HG03432 (cell line): ENCODE data around the gene POLN.

Experiments
- ATAC-seq: cut with Tn5 transposase; IDR thresholded peaks from one replicate; pipeline ENCODE4 v1.9.1; 2021; ENCODE audit warnings: mild to moderate bottlenecking, moderate library complexity; ENCODE audit not compliant: unreplicated experiment

The POLN gene

DNA sequence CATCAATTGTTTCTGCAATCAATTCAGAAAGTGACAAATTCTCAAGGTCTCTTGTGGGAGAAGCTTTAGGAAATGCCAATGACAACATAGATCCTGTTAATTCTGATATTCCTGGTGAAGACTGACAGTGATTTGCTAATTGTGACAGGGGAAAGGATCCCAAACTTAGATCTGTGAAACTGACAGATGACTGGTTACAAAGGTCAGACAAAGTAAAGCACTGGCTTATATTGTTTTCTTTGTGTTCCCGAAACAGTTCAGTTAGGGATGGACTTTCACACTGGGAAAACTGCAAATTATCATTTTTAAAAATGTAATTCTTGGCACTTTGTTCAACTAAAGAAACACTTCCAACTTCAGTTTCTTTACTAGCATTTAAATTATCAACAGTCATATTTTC lies 152.7 kb downstream of the POLN start:
- no peak for ATAC-seq

DNA sequence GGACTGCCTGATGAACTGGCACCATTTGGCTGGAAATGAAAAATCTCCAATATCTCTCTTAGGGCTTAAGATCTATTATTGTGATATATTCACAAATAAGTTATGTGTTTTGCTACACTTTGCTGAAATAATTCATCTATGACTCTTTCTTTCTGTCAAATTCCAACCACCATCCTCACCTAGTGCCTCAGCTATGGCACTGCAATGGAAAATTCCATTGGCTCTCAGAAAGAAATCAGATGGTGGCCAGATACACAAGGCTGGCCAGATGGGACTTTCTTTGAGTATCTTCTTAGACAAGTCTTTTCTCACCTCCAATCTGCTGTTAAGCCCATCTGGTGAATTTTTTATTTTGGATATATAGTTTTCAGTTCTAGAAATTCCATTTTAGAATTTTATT lies 154.8 kb downstream of the POLN start:
- no peak for ATAC-seq

DNA sequence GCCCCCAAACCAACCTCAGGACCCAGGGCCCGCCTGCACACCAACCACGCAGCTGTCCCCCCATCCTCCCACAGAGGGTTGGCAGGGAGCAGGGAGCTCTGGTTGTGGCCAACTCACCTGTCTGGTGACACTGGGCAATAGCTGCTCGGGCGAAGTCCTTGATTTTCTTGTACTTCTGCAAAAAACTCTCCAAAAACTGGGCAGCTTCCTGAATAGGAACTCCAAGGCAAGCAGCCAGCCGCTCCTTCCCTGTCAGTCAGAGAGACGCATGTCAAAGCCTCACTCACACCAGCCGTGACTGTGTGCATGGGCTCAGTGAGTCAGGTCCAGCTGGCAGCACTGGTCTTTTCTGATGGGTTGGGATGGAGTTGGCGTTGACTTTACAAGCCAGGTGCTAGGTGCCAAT lies 156.4 kb downstream of the POLN start:
- no peak for ATAC-seq

DNA sequence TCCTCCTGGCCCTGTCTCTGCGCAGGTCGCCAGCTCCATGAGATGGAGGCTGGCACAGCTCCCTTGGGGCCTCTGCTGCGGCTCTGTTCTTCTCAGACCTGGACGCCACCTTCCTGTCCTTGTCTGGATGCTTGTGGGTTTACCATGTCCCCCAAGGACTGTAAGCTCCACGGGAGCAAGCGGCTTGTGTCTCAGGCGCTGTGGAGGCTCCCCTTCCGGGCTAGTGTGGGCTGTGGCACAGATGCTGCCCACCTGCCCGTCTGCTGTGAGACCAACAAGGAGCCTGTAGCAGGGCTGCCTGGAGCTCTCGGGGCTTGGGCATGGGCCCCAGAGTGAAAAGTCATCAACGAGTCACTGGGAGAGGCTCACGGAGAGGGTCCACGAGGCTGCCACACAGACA lies 157.6 kb downstream of the POLN start:
- ATAC-seq = no peak

DNA sequence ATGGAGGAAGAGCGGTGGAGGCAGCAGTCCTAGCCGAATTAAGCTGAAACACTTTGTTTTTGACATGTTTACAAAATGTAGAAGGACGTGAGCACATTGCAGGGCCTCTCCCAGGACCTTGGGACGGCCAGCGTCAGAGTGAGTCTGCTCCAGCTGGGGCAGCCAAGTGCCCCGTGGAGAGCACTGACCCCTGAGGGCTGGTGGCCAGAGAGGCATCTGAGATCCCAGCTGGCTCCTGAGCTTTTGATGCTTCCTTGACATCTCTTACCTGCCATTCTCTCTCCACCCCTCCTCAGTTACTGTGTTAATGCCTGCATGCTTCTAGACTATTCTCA lies 158.1 kb downstream of the POLN start:
- ATAC-seq = no peak

DNA sequence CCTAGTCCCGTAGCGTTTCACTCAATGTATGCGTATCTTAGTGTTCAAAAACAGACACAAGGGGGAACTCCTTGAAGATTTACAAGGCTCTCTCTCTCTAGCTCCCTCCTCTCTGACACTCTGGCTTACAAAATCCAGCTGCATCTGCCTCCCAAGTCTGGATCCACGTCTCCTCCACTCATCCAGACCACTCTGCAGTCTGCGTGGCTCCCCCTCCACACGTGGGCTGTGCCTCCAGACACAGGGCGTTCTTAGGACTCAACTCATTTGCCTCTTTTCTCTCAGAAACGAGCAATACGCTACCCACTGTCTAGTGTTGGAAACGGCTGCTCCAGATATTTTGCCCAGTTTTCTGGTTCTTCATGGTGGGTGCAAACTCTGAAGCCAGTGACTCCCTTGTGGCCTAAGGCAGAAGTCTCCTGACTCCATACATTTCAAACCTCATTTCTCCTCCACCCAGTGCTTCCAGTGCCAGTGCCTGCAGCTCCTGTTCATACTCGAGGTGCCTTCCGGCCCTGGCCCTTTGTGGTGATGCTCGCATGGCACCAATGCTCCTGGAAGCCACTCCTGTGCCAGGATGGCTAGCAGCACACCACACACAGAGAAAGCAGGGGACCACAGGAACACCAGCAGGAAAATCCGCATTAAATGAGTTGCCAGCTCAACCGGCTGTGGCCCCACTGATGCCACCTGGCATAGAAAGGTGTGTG lies 158.7 kb downstream of the POLN start:
- ATAC-seq = no peak

DNA sequence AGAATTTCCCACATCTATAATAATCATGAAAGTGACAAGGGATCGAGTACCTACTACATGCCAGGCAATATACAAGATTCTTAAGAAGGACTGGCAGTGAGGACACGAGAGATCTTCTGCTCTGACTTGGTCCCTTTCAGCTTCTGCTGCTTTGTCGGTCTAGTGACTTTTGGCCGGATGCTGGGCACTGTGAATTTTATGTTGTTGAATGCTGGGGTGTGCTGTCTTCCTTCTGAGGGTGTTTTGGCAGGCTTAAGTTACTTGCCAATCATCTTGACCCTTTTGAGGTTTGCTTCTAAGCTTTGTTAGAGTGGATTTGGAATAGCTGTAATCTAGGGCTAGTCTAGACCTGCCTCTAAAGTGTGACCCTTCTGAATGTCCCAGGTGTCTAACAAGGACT lies 159.3 kb downstream of the POLN start:
- ATAC-seq = no peak

DNA sequence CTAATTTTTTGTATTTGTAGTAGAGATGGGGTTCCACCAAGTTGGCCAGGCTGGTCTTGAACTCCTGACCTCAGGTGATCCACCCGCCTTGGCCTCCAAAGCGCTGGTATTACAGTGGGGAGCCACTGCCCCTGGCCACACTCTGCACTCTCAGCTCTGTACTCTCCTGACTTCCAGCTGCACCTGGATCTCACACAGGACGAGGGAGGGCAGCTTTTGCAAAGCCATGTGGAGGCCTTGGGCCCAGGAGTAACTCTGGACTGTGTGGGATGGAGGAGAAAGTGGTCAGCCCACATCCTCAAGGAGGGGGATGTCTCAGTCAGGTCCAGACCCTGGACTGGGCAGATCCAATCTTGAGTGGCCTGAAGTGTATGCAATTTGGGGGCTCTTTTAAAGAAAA lies 159.8 kb downstream of the POLN start:
- no peak for ATAC-seq

DNA sequence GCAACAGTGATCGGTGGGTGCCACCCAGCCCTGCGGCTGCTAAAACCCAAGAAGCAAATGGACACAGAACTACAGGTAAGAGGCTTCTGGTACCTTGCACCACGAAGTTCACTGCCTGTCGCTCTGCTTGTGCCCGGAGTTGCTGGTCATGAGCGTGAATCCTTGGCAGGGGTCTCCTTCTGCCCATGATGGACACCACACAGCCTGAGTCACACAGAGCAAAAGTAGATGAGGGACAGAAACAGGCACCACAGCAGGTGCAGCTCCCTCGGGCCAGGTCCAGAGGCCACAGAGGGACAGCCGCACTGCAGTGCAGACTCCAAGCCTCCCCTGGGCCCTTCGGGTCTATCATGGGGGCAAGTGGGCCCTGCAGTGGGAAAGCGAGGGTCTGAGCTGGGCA lies 160.4 kb downstream of the POLN start:
- ATAC-seq = no peak

DNA sequence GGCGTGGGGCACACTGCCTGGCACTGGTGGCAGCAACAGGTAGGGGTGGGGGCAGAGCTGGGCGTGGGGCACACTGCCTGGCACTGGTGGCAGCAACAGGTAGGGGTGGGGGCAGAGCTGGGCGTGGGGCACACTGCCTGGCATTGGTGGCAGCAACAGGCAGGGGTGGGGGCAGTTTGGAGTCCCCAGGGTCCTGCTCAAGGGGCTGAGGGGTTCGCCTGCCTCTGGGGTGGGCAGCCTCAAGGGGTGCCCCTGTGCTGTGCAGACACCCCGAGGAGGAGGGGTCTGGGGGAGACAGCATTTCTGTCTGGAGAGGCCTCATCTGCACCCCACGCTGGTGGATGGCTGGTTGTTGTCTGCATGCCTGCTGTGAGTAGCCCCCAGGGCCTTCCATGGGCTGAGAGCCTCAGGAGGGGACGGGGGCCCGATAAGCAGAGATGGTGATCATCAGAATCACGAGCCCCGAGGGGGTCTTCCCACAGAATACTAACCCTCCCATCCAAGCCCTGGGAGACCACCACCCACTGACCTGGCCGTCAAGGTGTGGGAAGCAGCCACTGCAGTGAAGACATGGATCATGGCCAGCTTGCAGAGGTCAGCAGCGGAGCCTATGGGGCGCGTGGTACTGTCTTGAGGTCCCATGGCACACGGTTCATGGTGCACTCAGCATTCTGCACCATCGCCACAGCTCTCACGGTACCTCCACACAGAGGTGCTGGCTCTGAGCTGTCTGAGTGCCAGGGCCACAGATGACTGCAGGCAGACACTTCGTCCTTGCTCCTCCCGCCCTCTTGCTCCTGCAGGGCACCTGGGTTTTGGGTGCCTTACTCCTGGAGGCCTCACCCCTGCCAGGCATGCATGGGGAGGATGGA lies 161.3 kb downstream of the POLN start:
- ATAC-seq = no peak

DNA sequence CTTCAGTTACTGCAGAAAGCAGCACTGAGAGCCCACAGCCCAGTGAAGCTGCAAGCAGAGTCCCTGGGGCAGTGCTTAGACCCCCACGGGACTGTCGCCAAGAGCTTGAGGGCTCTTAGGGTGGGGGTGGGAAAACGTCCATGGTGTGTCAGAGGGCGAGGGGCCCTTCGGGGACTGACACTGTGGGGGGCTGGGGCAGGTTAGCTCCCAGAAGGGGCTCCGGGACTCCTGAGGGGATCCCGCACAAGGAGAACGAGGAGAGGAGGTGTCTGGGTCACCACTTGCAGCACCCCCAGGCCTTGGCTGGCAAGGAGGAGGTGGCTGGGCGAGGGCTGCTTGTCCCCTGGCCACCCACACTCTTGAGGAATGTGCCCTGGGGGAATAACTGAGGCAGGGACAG lies 162.0 kb downstream of the POLN start:
- no peak for ATAC-seq

DNA sequence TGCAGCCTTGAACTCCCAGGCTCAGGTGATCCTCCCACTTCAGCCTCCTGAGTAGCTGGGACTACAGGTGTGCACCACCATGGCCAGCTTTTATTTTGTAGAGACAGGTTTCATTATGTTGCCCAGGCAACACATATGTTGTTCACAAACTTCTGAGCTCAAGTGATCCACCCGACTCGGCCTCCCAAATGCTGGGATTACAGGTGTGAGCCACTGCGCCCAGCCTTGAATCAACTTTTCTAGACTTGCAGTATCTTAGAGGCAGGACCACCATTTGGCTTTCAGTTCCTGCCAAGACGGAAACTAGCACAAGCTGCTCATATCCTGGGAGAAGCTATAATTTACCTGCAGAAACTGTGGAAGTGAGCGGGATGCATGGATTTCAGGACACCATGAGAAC lies 162.9 kb downstream of the POLN start:
- no peak for ATAC-seq

DNA sequence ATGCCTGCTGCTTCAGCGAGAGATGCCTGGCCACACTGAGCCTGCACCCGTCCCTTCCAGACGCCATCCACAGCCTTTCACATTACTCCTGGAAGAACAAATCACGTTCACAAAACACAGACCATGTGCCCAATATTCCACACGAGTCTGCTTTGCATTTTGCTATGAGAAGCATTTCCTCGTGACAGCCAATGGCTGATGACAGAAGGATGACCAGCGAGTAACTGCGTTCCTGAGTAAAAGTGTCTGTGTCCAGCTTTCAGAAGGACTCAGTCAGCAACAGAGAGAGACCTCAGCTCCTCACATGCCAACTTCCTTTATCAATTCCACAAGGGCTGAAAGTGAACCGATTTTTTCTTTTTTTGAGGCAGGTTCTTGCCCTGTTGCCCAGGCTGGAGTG lies 163.3 kb downstream of the POLN start:
- ATAC-seq = no peak

DNA sequence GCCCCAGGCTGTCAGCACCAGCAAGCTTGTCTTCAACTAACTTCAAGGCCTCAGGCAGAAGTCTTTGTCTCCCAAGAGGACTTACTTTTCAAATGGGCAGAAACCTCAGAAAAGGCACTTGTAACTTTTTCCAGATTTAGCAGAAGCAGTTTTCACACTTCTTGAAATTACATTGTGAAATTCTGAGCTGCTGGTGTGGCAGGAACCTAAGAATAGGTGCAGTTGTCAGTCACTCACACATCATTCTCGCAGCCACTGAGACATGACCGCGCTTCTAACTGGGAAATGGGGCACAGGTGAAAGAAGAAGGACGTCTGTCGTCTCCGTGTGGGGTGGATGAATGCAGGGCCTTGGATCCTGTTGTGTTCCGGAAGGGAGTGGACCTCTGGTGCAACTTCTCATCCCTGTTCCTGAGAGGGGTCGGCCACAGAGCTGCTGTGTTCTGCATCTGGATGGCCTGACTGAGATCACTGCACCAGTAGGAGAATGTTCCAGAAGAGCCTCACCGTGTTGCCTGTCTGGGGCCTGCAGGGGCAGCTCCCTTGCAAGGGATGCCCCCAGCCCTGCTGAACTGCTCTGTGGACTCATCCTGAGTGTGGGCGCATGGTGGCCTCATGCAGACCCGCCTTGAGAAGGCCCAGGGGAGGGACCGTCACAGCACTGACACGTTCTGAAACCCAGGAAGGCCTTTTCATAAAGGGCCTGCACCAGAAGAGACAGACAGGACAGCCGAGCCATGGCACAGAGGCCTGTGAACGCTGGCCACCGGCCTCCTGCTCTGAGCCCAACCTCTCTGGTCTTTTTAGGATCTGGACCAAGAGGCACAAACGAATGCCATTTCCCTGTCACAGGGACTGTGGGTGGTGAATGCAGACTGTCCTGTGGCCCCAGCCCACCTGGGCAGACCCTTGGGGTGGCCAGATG lies 164.1 kb downstream of the POLN start:
- ATAC-seq = no peak

DNA sequence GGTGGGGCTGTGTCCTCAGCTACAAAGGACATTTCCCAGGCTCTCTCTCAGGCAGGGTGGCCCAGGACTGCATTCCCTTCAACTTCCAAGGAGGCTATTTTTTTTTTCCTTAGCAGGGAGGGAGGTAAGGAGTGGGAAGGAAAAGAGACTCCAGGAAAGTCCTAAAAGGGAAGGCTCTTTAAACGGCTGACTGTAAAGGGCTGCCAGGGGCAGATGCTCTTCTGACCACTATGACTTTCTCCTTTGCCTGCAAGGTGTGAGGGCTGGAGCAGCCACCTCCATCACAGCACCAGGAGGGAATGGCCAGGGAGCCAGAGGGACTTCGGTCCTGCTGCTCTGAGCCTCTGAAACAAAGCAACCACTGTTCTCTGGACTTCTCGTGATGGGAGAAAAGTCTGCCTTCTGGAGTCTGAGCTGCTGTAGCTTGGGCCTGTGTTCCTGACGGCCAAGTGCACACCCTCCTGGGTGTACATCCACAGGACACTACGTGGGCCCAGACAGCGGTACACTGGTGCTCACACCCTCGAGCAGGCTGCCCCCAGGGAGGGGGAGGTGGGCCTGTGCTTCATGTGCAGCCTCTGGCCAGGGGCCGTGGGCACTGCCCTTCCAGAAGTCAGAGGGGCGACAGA lies 164.9 kb downstream of the POLN start:
- no peak for ATAC-seq

DNA sequence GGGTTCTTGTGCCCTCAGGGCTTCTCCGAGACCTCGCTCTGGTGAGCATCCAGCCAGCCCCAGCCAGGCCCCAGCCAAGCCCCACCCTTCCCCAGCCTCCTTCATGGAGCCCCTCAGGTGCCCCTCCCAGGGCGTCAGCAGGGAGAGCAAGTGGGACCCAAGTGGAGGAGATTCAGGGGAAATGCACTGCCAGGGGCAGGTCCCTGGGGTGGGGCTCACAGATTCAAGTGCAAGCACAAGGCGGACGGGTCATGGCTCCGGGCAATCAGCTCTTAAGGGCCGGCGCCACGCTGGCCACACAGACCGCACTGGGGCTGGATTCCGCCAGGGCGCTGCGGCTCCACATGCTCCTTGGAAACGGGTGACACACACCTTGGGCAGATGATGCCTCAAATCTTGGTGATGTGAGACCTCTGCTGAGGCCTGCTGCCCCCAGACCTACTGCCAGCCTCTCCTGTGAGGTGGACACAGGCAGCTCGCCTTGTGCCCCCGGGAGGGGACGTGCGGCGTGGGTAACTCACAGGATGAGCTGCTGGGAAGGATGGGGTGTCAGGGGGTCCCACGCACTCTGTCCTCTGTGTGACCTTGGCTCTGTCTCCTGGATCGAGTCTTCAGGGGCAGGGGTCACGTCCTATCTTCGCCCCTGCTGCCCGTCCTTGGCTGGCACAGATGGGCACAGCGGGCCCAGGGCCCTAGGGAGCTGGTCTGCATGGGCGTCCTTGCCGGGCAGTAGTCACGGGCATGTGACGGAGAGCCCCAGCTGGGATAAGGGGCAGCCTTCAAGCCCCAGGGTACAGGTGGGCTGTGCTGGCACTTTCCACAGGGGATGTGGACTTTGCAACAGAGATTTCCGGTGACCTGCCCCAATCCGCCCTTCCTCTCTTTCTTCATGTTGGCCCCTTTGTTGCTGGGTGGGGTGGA lies 165.7 kb downstream of the POLN start:
- no peak for ATAC-seq

DNA sequence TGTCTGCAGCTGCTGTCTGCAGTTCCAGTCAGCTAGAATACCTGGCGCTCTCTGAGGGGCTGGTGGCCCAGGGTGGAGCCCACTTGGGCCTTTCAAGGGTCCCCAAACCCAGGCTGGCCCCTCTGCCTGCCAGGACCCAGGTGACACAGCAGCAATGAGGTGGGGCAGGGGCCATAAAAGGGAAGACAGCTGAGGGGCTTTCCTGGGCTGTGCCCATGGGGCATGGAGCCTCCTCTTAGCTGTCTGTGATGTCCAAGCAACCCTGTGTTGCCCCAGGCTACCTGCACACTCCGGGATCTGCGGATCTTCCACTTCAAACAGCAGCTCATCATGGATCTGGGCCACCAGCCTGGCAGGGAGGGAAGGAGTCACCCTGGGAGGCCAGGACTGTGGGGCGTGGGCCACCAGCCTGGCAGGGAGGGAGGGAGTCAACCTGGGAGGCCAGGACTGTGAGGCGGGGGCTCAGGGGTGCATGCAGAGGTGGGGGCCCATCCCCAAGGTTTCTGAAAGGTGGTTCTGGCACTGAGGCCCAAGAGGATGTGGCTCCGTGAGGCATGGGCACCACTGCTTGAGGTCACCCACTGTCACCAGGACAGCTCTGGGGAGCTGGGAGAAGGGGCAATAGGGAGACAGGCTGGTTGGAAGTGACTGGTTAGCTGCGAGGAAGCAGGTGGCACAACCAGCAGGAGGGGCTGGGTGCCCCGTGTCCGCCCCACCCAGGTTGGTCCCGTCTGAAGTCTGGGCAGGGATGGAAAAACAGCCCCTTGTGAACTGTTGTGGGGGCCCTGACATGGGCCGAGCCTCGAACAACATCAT lies 166.5 kb downstream of the POLN start:
- ATAC-seq = no peak

DNA sequence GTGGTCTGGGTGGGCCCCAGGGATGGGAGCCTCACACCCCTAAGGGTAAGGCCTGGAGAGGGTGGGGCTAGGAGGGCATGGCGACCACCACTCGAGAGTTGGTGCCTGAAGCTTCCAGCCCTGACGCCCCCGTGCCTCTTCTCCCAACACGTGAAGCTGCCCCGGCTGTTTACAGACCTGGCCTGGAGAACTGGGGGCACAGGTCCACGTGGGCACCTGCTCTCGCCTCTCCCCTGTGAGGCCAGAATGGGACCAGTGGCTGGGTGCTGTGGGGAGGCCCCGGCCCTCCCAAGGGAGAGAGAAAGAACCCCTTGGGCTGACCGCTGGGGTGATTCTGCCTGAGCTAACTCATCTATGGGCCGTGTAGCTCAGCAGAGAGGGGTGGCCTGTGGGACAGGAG lies 167.3 kb downstream of the POLN start:
- no peak for ATAC-seq

DNA sequence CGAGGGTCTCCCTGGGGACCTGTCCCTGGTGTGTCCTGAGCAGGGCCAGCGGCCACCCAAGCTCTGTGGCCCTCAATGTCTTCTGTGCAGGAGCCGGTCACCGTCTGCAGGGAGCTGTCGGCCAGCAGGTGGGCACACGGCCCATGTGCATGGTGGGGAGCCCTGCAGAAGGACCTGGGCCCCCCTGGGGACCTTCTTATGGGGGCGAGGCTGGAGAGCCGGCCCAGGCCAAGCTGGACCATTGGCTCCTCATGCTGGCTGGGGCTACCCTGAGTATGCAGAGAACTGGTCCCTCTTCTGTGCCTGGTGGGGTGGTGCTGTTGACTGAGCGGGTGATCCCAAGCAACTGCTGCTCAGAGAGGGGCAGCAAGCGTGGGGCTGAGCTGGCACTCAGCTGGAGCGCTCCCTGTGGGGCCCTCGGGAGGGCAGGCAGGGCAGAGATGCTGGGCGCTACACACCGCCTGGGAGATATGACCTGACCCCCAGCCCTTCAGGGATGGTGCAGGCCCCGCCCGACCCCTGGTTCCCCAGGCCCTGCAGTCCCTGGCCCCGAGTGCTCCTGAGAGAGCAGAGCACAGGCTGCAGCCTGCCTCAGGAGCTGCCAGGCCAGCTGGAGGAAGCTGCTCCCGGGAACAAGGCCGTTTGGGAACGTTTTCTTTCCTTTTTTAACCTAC lies 168.0 kb downstream of the POLN start:
- no peak for ATAC-seq
